BE2C (cell line): ENCODE data around the gene UBN2.
"Not testable (repeated sequence)": the region's sequence is repeated elsewhere in the genome, so short reads cannot be mapped to it uniquely, and the experiment has no call there.

Experiments
- DNase-seq: peaks from one replicate; pipeline ENCODE4 v3.0.0-alpha.2; 2020
- H3K27me3 ChIP-seq: fragments of 250-450 bp; sonication (Bioruptor Pico); 2 replicates; pipeline ENCODE4 v1.5.1; 2020; ENCODE audit warnings: mild to moderate bottlenecking
- H3K36me3 ChIP-seq: fragments of 250-450 bp; sonication (Bioruptor Pico); 2 replicates; pipeline ENCODE4 v1.5.1; 2020; ENCODE audit warnings: mild to moderate bottlenecking
- H3K4me1 ChIP-seq: fragments of 250-450 bp; sonication (Bioruptor Pico); 2 replicates; pipeline ENCODE4 v1.5.1; 2020
- H3K4me3 ChIP-seq: 2 replicates; pipeline ENCODE4 v1.5.1; 2011; ENCODE audit warnings: low read depth, low read length
- H3K9me3 ChIP-seq: fragments of 250-450 bp; sonication (Bioruptor Pico); 2 replicates; pipeline ENCODE4 v1.5.1; 2020
- CTCF ChIP-seq: IDR thresholded peaks from 2 replicates; pipeline ENCODE4 v1.5.1; 2012; ENCODE audit warnings: mild to moderate bottlenecking, low read depth, low read length

Gene UBN2

GRCh38 chr7:139328375-139328774 is 97.3 kb downstream of the UBN2 start:
- H3K9me3 ChIP-seq: no peaks in the 10 kb centered on the region
- no peaks in the 10 kb centered on the region for H3K36me3 ChIP-seq
- TF ChIP-seq CTCF: no peak
- H3K4me3 ChIP-seq: no peak overlapping the region
- no peaks in the 10 kb centered on the region for H3K27me3 ChIP-seq
- DNase-seq: no peak
- H3K4me1 ChIP-seq: no peaks in the 10 kb centered on the region

GRCh38 chr7:139329119-139329518 is 98.1 kb downstream of the UBN2 start:
- TF ChIP-seq CTCF: no peak
- Histone ChIP-seq H3K9me3 (no peaks in the 10 kb centered on the region), H3K4me3 (no peak overlapping the region), H3K4me1 (no peaks in the 10 kb centered on the region), H3K27me3 (no peaks in the 10 kb centered on the region), H3K36me3 (no peaks in the 10 kb centered on the region)
- DNase-seq: no peak

GRCh38 chr7:139330333-139331030 is 99.4 kb downstream of the UBN2 start:
- no peak for TF ChIP-seq CTCF
- no peak for DNase-seq
- Histone ChIP-seq H3K4me1 (no peaks in the 10 kb centered on the region), H3K9me3 (no peaks in the 10 kb centered on the region), H3K36me3 (no peaks in the 10 kb centered on the region), H3K4me3 (no peak overlapping the region), H3K27me3 (no peaks in the 10 kb centered on the region)

GRCh38 chr7:139332697-139333359 is 101.8 kb downstream of the UBN2 start:
- TF ChIP-seq CTCF: no peak
- no peak overlapping the region for H3K4me3 ChIP-seq
- DNase-seq: no peak
- H3K4me1 ChIP-seq: no peaks in the 10 kb centered on the region
- no peaks in the 10 kb centered on the region for H3K36me3 ChIP-seq
- no peaks in the 10 kb centered on the region for H3K9me3 ChIP-seq
- no peaks in the 10 kb centered on the region for H3K27me3 ChIP-seq

GRCh38 chr7:139333443-139333842 is 102.4 kb downstream of the UBN2 start:
- H3K27me3 ChIP-seq, H3K36me3 ChIP-seq, H3K4me3 ChIP-seq, H3K9me3 ChIP-seq, H3K4me1 ChIP-seq, DNase-seq: not testable (repeated sequence)

- H3K4me1 ChIP-seq: no peaks in the 10 kb centered on the region
- TF ChIP-seq CTCF: no peak
These were observed 103.5 kb downstream of the UBN2 start for GRCh38 chr7:139334399-139335150.

More at GRCh38 chr7:139334399-139335150, 103.5 kb downstream of the UBN2 start:
- no peaks in the 10 kb centered on the region for H3K9me3 ChIP-seq
- H3K27me3 ChIP-seq: no peaks in the 10 kb centered on the region
- no peak for DNase-seq
- H3K4me3 ChIP-seq: no peak overlapping the region
- H3K36me3 ChIP-seq: no peaks in the 10 kb centered on the region
